GM21576 (cell line): ENCODE data around the gene RCBTB1.
"Not testable (repeated sequence)": the region's sequence is repeated elsewhere in the genome, so short reads cannot be mapped to it uniquely, and the experiment has no call there.

ENCODE experiments used
- ATAC-seq: cut with Tn5 transposase; IDR thresholded peaks from one replicate; pipeline ENCODE4 v1.9.1; 2021; ENCODE audit warnings: mild to moderate bottlenecking, moderate library complexity; ENCODE audit not compliant: unreplicated experiment

Gene RCBTB1

DNA sequence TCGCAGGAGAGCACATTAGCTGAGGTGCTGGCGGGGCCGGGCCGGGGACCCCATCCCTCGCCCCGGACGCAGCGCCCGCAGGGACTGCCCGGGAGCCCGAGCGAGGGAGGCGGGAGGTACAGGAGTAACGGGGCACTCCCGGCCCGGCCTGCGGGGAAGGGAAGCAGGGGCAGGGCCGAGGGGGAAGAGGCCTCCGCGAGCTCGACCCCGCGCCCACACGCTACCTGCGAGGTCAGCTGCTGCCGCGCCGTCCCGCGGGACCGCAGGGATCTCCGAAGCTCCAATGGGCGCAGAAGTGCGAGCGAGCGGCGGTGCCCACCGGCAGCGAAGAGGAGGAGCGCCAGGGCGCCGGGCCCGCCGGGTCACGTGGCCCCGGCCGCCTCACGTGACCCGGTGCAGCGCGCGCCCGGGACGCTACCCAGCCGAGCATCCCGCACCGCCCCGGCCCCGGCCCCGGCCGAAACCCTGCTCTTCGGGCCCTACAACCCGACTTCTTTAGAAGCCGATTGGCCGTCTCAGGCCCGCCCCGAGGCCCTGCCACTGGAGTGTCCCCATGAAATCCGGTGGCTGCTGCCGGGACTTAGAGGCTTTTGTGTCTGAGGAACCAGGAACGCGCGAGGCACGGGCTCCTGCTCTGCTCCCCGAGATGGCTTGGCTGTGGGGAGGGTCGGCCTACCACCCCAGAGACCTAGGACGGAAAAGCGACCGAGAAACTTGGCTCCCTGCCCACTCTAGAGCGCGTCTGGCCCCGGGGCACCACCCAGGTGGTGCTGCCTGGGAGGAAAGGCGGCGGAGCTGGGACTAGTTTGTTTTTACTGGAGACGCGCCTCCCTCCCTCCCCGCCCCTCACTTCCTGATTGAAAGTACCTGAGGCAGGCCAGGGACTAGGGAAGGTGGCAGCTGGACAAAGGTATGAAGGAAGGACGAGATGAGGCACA lies at the start of gene RCBTB1:
Gene RCBTB1, minus strand, starts transcription at position 339 of the 938 bp plus-strand sequence. CDS start 18,279 bp downstream, outside the sequence.
- ATAC-seq, result peak; percentile 87

DNA sequence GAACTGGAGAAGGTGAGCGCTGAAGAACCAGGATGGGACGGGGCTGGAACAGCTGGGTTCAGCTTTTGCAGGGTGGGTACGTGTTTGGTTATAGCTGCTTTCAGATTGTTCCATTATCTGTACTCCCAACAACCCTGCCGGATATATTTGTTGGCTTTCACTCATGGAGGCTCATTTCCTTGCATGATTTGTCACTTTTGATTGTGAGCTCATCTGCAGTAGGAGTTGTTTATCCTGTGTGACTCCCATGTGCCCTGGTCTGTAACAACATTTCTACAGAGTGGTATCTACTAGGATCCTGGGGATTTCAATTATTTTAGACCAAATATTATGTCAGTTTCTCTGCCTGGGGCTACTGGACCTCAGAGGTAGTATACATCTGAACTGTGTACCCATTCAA lies 48.4 kb upstream of the RCBTB1 start:
- ATAC-seq, result no peak

DNA sequence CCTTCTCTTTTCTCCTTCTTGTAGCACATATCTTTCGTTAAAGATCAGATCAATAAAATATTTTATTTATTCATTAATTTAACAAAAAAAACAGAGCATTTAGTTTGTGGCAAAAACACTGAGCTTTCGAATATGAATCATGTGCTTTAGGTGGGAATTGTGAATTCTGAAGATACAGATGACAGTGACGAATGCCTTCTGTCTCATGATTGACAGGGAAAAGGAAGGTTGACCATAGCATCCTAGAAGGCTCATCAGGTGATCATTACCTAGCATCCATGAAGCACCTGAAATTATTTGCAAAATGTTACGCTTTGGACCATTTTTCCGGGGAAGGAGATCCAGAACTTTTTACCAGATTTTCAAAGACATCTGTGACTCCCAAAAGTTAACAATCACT lies 46.8 kb upstream of the RCBTB1 start:
- no peak for ATAC-seq

DNA sequence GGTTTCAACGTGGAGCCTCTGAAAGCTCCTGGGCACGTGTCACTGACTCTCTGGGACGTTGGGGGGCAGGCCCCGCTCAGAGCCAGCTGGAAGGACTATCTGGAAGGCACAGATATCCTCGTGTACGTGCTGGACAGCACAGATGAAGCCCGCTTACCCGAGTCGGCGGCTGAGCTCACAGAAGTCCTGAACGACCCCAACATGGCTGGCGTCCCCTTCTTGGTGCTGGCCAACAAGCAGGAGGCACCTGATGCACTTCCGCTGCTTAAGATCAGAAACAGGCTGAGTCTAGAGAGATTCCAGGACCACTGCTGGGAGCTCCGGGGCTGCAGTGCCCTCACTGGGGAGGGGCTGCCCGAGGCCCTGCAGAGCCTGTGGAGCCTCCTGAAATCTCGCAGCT lies 45.2 kb upstream of the RCBTB1 start:
- no peak for ATAC-seq

DNA sequence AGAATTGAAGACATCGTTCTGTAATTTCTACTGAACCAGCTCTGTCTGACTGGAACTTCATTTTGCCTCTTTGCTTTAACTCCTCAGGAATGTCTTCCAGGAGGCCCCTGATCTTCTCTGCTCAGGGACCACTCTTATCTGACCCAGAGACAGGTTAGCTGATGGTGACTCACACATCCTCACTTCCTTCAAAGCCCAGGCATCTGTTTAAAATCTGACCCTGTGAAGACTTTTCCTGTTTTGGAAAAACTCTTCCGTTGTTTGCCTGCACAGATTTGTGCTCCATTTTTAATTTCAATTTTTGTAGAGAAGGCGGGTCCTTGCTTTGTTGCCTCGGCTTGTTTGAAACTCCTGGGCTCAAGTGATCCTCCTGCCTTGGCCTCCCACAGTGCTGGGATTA lies 44.6 kb upstream of the RCBTB1 start:
- no peak for ATAC-seq

DNA sequence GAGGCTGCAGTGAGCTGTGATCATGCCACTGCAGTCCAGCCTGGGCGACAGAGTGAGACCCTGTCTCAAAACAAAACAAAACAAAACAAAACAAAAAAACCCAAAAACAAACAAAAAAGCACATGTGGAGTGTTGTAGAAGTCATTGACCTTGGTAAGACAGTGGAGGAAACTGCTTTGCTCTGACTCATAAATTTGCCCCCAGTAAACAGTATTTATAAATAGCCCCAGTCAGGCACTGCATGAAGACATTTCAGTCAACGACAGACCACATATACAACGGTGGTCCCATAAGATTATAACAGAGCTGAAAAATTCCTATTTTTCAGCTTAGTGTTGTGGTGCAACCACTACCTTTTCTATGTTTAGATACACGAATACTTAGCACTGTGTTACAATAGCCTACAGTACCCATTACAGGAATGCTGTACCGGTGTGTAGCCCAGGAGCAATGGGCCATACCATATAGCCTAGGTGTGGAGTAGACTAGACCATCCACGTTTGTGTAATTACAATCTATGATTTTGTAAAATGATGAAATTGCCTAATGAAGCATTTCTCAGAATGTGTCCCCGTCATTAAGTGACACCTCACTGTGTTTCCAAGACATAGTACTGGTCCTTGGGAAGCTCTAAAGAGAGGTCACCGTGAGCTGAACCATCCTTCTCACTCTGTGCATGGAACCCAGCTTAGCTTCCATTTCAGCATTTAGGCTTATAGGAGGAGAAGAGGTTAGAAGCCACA lies 44.0 kb upstream of the RCBTB1 start:
- no peak for ATAC-seq

DNA sequence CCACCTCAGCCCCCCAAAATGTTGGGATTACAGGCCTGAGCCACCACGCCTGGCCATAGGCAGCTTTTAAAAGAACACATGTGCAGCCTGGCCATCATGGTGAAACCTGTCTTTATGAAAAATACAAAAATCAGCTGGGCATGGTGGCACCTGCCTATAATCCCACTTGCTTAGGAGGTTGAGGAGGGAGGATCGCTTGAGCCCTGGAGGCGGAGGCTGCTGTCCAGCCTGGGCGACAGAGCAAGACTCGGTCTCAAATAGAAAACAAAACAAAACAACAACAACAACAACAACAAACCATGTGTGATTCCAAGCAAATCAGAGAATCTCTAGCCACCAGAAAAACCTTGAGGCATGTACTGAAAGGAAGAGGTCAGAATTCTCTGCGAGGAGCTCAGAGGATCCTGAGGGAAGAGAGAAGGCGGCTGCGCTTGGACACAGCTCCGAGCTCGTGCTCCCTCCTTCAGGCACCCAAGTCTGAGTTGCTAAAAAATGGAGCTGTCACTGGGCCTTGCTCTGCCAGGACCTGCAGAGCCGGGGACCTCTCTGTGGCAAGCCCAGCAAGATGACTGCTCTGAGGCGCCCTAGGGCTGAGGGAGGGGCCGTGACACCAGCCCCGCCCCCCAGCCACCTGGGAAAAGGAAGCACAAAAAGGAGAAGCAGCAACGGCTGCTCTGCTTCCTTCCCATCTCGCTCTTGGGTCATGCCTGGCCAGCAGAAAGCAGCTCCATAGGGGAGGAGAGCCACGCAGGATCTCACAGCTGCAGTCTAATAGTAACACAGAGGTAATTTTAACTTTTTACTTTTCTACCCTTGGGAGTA lies 42.7 kb upstream of the RCBTB1 start, which contains the start of gene ARL11:
Gene ARL11, plus strand, starts transcription at position 677 of the 822 bp plus-strand sequence. CDS start 1,941 bp downstream, outside the sequence.
- ATAC-seq, result peak; percentile 92

DNA sequence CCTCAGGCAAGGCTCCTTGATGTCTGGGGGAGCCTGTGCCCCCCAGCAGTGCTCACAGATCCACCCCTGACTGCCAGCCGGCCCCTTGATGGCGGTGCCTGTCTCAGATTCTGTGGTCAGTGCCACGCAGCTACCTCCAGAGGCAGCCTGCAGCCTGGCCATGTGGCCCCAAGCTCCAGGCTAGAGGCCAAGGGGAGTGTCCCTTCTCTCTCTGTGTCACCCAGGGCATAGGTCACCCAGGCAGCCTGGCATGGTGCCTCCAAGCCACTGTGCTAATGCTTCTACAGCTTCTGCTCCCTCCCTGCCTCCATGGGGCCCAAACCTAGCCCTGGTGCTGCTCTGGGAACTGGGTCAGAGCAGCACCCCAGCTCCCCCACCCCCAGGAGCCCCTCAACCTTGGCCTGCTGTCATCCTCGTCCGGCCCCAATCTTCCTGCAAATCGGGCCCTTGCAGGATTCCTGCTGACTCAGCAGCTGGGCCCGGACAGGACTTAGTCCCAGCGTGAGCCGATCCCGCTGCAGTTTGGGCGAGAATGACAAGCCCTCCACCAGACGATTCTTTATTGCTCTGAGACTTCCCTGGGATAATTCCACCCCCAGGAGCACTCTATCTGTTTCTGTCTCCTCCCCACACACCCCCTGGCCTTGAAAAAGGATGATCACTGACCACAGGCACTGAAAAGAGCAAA lies 40.2 kb upstream of the RCBTB1 start:
- ATAC-seq, result no peak

DNA sequence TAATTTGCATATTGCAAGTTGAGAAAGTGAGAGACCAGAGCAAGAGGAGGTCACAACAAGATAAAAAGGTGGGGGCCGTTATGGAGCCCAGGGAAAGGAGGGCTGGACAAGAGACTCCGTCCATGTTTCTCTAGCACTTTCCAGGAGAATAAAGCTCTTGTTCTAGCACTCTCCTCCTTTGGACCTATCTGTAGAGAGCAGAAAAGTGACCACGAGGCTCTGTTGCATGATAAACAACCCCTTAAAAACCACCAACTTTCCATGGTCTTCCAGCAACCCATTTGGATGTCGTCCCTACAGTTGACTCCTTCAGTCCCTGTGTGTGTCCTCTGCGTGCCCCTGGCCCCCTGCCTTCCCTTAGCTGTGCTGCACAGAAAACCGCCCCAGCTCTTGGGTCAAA lies 38.9 kb upstream of the RCBTB1 start:
- no peak for ATAC-seq

DNA sequence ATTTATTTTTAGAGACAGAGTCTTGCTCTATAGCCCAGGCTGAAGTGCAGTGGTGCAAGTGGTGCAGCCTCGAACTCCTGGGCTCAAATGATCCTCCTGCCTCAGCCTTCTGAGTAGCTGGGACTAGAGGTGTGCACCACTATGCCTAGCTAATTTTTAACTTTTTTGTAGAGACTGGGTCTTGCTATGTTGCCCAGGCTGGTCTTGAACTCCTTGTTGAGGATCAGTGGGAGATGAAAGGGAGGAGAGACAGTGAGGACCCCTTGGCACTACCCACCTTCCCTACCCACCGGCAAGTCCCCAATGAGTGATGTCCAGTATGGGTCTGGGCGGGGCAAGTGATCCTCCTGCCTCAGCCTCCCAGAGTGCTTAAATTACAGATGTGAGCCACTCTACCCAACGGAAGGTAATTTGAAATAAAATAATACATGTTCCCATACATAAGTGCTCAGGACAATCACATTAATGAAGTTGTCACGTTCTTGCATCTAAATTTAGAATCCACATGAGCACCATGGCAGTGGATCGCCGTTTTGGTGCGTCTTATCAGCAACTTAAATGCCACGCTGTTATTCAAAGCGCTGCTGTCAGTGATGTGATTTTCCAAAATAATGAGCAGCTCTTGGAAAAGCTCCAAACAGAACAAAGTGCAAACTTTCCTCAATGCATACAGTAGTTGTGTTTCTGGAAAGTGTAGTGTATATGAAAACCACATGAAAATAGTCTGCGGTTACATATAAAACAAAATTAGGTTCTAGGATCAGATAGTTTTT lies 37.0 kb upstream of the RCBTB1 start:
- ATAC-seq, result no peak

DNA sequence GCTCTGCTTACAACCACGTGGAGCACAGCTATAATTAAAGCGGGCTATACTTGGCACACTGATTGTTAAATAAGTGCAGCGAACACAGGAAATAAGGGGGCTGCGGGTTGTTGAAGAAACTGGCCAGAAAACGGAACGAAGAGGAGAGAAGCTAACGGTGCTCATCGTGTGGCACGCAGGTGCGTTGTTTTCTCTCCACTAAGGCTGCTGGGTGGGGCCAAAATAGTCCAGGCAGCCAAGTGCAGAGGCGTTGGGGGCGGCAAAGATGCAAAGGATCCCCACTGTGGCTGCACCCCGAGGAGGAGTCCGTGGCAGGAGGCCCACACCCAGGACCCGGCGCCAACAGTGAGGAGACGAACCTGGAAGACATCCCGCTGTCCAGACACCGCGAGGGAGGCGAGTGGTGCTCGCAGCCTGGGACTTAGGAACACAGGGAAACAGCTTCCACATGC lies 34.8 kb upstream of the RCBTB1 start:
- peak; percentile 72 for ATAC-seq

DNA sequence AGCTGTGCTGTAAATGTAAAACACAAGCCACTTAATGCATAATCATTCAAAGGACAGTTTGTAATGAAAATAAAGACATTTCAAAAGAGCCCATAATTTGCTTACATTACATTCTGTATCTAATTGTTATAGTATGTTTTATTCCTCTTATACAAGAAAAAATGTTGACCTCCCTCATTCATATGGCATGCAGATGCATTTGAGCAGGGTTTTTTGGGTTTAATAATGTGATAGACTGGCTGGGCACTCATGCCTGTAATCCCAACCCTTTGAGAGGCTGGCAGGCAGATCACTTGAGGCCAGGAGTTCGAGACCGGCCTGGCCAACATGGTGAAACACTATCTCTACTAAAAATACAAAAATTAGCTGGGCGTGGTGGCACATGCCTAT lies 31.3 kb upstream of the RCBTB1 start:
- no peak for ATAC-seq

DNA sequence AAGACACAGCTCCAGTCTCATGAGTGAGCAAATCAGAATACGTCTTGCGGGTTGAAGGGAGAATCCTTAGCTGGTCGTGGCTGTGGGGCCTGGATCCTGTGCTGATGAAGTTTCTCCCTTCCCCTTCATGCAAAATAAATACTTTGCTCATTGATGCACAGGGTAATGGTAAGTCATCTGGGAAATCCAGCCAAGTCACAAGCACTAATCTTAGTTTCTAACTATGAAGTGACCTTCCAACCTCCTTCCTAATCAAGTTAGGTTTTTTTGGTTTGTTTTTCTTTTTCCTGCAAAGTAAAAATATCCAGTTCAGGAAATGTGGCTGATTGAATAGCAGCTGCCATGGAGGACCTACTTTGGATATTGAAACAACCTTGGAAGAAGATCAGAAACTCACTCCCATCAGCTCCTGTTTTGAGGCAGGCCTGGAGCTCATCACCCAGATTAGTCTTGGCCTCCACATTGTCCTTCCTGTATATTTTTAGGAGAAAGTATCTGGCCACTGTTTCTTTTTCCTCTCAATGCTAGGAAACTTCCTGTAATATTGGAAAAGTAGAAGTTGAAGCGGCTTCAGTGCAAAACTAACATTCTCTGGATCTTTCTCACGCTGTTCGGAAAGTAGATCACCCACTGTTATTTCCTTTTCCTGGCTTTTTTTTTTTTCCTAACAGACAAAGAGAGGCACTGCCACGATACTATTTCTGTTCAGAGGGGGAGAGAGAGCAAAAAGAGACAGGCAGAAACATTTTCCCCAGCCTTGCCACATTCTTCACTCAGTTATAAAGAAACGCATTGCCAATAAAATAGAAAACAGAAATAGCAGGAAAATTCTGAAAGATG lies 30.7 kb upstream of the RCBTB1 start:
- no peak for ATAC-seq

DNA sequence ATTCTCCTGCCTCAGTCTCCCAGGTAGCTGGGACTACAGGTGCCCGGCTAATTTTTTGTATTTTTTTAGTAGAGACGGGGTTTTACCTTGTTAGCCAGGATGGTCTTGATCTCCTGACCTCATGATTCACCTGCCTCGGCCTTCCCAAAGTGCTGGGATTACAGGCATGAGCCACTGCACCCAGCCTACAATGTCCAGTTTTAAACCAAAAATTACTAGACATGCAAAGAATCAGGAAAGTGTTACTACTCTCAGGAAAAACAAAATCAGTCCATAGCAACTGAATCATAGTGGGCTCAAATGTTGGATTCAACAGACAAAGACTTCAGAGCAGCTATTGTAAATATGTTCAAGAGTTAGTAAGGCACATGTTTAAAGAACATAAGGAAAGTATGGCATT lies 26.7 kb upstream of the RCBTB1 start:
- not testable (repeated sequence) for ATAC-seq

DNA sequence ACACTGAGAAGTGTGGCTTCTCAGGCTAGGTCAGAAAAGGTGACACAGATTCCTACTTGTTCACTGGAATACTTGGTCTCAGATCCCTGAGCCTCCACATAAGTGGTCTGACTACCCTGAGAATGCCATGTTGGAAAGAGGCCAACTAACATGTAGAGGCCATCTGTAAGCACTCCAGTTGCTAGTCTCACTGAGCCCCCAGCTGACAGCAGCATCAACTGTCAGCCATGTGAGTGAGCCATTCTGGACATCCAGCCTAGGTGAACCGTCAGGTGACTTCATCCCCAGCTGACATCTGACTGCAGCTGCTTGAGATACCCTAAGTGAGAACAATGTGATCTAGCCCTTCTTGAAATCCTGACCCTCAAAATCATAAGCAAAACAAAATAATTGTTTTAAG lies 24.8 kb upstream of the RCBTB1 start:
- no peak for ATAC-seq

DNA sequence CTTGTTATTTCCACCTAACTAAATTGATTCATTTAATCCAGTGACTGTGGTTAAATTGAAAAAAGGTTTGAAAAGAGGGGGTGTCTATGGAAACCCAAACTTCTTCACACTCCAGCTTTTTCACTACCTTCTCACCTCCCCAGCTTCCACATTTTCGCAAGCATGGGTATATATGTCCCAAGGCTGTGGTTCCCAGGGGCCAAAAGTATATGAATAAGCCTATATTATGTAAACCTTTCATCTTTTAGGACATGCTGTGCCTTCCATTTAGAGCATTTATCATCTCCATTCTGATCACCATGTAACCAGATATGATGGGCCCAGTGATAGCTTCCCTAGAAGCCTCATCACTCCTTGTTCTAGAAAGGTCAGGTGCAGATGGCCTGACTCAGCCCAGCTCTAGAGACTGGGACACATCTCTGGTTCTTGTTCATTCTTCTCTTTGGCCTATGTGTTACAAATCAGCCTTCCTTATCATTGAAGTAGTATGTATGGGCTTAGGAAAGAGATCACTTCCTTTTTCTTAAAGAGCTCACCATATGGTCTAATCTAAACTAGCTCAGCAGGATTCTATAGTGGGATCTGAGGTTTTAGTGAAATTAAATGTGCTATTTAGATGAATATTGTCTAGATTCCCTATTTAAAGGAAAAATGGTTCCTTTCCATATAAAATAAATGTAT lies 23.4 kb upstream of the RCBTB1 start:
- no peak for ATAC-seq

DNA sequence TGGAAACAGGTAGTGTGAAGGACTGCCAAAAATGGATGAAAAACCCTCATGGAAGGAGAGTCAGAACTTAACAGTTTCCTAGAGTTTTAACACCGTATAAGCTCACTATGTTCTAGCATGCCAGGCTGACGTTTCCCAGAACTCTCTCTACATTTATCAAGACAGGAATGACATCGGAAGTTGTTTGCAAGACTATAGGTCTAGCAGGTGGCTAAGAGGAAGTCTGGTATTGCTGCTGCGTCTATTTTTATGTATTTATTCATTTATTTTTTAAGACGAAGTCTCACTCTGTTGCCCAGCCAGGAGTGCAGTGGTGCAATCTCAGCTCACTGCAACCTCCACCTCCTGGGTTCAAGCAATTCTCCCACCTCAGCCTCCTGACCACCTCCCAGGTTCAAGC lies 22.4 kb upstream of the RCBTB1 start:
- ATAC-seq, result no peak
